WI38 (cell line): ENCODE data around the gene TRERF1.
"Not testable (repeated sequence)": the region's sequence is repeated elsewhere in the genome, so short reads cannot be mapped to it uniquely, and the experiment has no call there.

ENCODE experiments used
- H3K4me3 ChIP-seq: 2 replicates; pipeline ENCODE4 v1.5.1; 2011; ENCODE audit warnings: low read depth, mild to moderate bottlenecking, control low read depth, low read length
- TF ChIP-seq, protein P1 (sequence below): IDR thresholded peaks from 2 replicates; pipeline ENCODE4 v1.5.1; 2012; ENCODE audit warnings: low read depth, mild to moderate bottlenecking, control low read depth, low read length

TRERF1 gene

DNA sequence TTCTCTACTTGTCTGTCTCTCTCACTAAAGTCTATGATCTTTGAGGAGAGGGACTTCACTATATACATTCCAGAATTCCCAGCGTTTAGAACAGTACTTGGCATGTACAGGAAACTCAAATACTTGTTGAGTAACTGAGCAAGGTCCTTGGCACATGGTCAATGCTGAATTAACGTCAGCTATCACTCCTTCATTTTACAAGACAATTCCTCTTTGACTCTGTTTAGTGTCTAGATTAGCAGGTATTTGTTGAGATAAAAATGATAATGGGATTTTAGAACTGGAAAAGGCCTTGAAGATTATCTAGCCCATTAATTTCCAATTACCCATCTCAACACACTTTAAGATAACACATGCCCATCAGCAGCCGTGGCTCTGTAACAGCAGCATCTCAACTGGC lies 250.3 kb downstream of the TRERF1 start:
- H3K4me3 ChIP-seq, result no peak overlapping the region
- TF ChIP-seq, protein P1, sequence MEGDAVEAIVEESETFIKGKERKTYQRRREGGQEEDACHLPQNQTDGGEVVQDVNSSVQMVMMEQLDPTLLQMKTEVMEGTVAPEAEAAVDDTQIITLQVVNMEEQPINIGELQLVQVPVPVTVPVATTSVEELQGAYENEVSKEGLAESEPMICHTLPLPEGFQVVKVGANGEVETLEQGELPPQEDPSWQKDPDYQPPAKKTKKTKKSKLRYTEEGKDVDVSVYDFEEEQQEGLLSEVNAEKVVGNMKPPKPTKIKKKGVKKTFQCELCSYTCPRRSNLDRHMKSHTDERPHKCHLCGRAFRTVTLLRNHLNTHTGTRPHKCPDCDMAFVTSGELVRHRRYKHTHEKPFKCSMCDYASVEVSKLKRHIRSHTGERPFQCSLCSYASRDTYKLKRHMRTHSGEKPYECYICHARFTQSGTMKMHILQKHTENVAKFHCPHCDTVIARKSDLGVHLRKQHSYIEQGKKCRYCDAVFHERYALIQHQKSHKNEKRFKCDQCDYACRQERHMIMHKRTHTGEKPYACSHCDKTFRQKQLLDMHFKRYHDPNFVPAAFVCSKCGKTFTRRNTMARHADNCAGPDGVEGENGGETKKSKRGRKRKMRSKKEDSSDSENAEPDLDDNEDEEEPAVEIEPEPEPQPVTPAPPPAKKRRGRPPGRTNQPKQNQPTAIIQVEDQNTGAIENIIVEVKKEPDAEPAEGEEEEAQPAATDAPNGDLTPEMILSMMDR, result no peak

- TF ChIP-seq, protein P1, result no peak
- H3K4me3 ChIP-seq, result no peak overlapping the region
Observed at GRCh38 chr6:42200035-42200434, 251.7 kb downstream of the TRERF1 start.

DNA sequence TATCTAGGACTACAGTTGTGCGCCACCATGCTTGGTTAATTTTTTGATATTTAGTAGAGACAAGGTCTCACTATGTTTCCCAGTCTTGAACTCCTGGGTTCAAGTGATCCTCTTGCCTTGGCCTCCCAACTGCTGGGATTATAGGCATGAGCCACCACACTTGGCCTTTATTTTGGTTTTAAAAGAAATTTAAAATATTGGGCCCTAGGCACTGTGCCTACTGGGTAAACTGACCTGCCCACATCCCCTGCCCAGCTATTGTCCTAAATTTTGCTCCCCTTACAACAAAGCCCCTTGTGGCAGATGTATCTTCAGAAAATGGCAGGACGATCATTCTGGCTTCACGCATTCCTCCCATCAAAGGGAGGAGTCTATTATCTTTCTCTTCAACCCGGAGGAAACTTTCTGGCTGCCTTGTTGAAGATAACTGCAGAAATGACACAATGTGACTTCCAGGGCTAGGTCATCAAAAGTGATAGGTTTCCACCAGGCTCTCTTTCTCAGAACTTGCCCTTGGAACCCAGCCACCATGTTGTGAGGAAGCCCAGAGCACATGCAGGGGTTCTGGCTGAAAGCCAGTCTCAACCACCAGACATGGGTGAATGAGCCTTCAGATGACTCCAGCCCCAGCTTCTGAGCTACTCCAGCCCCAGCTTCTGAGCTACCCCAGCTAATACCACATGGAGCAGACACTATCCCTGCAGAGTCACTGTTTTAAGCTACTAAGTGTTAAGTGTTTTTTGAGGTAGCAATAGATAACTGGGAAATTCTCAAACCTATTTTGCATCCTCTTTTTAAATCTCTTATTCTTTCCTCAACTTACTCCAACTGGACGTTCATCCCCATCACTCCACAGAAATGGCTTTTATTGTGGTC lies 252.4 kb downstream of the TRERF1 start:
- TF ChIP-seq, protein P1, result no peak
- H3K4me3 ChIP-seq, result no peak overlapping the region

GRCh38 chr6:42197555-42198362 lies 254.0 kb downstream of the TRERF1 start:
- H3K4me3 ChIP-seq, result no peak overlapping the region
- TF ChIP-seq, protein P1, result peak; percentile 18; the same call in 1 of the 2 replicates

GRCh38 chr6:42195415-42195814 lies 256.3 kb downstream of the TRERF1 start:
- H3K4me3 ChIP-seq, result no peak overlapping the region
- TF ChIP-seq, protein P1, result no peak

- no peak overlapping the region for H3K4me3 ChIP-seq
- TF ChIP-seq, protein P1, result no peak
Observed at GRCh38 chr6:42194056-42194455, 257.7 kb downstream of the TRERF1 start.

DNA sequence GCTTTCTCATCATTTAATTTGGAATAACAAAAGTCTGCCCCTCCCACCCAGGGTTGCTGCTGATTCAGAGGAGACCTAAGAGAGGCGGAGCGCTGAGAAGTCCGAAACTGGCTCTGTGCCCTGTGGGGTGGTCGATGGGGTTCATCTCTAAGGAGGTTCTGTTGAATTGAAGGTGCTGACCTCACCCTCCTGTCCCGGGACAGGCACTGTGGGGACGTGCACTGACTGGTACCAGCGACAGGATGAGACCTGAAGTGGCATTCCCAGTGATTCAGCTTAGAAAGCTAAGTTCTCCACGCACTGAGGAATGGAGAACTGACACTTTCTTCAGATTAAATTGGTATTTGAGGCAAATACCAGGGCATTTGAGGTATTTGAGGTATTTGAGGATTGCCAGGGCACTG lies 258.2 kb downstream of the TRERF1 start:
- TF ChIP-seq, protein P1, result no peak
- no peak overlapping the region for H3K4me3 ChIP-seq

DNA sequence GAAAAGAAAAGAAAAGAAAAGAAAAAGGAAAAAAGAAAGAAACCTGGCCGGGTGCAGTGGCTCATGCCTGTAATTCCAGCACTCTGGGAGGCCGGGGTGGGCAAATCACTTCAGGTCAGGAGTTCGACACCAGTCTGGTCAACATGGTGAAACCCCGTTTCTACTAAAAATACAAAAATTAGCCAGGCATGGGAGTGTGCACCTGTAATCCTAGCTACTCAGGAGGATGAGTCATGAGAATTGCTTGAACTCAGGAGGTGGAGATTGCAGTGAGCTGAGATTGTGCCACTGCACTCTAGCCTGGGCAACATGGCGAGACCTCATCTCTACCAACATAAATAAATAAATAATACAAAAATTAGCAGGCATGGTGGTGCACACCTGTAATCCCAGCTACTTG lies 259.3 kb downstream of the TRERF1 start:
- not testable (repeated sequence) for H3K4me3 ChIP-seq
